H1 (cell line): ENCODE results near the gene B4GALNT3. TPM values are rescaled to one million over a fixed set of nuclear protein-coding genes. Genes with fewer than 3 reads are reported as not detected.

Experiments used
- CTCF ChIA-PET: fragments of 300-600 bp; sonication (Branson Sonifier 250); formaldehyde crosslinking; loops from one replicate; lab custom pipeline; 2021; ENCODE audit not compliant: partially characterized antibody; lab: Charles Lee
- POLR2A ChIA-PET: fragments of 300-600 bp; sonication (Branson Sonifier 250); formaldehyde crosslinking; loops from one replicate; lab custom pipeline; 2021; ENCODE audit warnings: inconsistent platforms; ENCODE audit not compliant: partially characterized antibody; lab: Charles Lee
- DNase-seq, 2 experiments: peaks; one replicate each; pipeline versions ENCODE4 v3.0.0 to v3.0.0-alpha.2; 2010 to 2022; ENCODE audit warnings: low spot score in 2 of 2, low read depth in 1 of 2, mixed read lengths in 1 of 2
- FAIRE-seq: peaks from 2 replicates; lab custom pipeline; 2011; peaks lifted over from hg19 to GRCh38; lab: Jason Lieb, UNC
- H2AFZ ChIP-seq: 2 replicates; pipeline ENCODE4 v1.8.1; 2012; ENCODE audit warnings: low read length, inconsistent platforms
- H2AK5ac ChIP-seq: 2 replicates; pipeline ENCODE4 v1.6.1; 2013; ENCODE audit warnings: low read depth, low read length
- H2BK120ac ChIP-seq: replicated peaks from 2 replicates; pipeline ENCODE3; 2013; ENCODE audit warnings: low read depth, low read length, inconsistent platforms
- H2BK12ac ChIP-seq: 2 replicates; pipeline ENCODE4 v1.6.1; 2013; ENCODE audit warnings: low read depth, low read length
- H2BK15ac ChIP-seq: 2 replicates; pipeline ENCODE4 v1.6.1; 2013; ENCODE audit warnings: low read length
- H2BK20ac ChIP-seq: 2 replicates; pipeline ENCODE4 v1.6.1; 2013; ENCODE audit warnings: low read length
- H2BK5ac ChIP-seq: 2 replicates; pipeline ENCODE4 v1.6.1; 2013; ENCODE audit warnings: low read depth, low read length
- H3K14ac ChIP-seq: 2 replicates; pipeline ENCODE4 v1.6.1; 2013; ENCODE audit warnings: inconsistent platforms; ENCODE audit not compliant: insufficient read length
- H3K18ac ChIP-seq: 2 replicates; pipeline ENCODE4 v1.6.1; 2013; ENCODE audit warnings: low read length; ENCODE audit errors: extremely low read depth
- H3K23ac ChIP-seq: 2 replicates; pipeline ENCODE4 v1.6.1; 2013; ENCODE audit warnings: inconsistent platforms; ENCODE audit not compliant: insufficient read length
- H3K23me2 ChIP-seq: 2 replicates; pipeline ENCODE4 v1.6.1; 2013; ENCODE audit warnings: low read depth, low read length
- H3K27ac ChIP-seq: 2 replicates; pipeline ENCODE4 v1.6.1; 2011; ENCODE audit warnings: low read depth, low read length, inconsistent platforms
- H3K27me3 ChIP-seq, 4 experiments: replicated peaks in 1 of 4; 1 replicate in 1 of 4; 2 replicates in 3 of 4; pipeline versions ENCODE4 v1.6.1 to v1.8.1; 2011 to 2013; ENCODE audit warnings: low read length in 3 of 4, mild to moderate bottlenecking in 3 of 4, inconsistent platforms in 2 of 4, mixed read lengths in 2 of 4, moderate library complexity in 1 of 4; ENCODE audit not compliant: control insufficient read depth in 3 of 4, insufficient read depth in 3 of 4; ENCODE audit errors: extremely low read depth in 1 of 4
- H3K36me3 ChIP-seq, 4 experiments: 2 replicates each; pipeline versions ENCODE4 v1.6.1 to v1.8.1; 2011 to 2013; ENCODE audit warnings: mild to moderate bottlenecking in 4 of 4, low read length in 3 of 4, moderate library complexity in 2 of 4, control low read depth in 1 of 4, inconsistent platforms in 1 of 4; ENCODE audit not compliant: insufficient read depth in 4 of 4, control insufficient read depth in 2 of 4
- H3K4ac ChIP-seq: replicated peaks from 2 replicates; pipeline ENCODE3; 2013; ENCODE audit warnings: low read length, low read depth, mixed read lengths, inconsistent platforms; ENCODE audit not compliant: insufficient read length
- H3K4me1 ChIP-seq, 4 experiments: replicated peaks in 1 of 4; 1 replicate in 1 of 4; 2 replicates in 3 of 4; pipeline versions ENCODE4 v1.6.1 to v1.8.1; 2011 to 2013; ENCODE audit warnings: low read length in 3 of 4, inconsistent platforms in 2 of 4, mixed read lengths in 1 of 4; ENCODE audit not compliant: insufficient read depth in 4 of 4, control insufficient read depth in 3 of 4
- H3K4me2 ChIP-seq, 2 experiments: 2 replicates each; pipeline versions ENCODE4 v1.6.1 to v1.8.1; 2011 to 2013; ENCODE audit warnings: low read depth in 2 of 2, low read length in 2 of 2, control low read depth in 1 of 2, inconsistent platforms in 1 of 2, mild to moderate bottlenecking in 1 of 2; ENCODE audit not compliant: insufficient read depth in 1 of 2
- H3K4me3 ChIP-seq, 4 experiments: fragments of 200-600, 300-600 bp in 1 of 4; sonication (generic), shearing (Covaris generic), sonication (Bioruptor Twin) in 1 of 4; 2 replicates each; pipeline versions ENCODE4 v1.5.1 to v1.8.1; 2011 to 2016; ENCODE audit warnings: low read length in 4 of 4, low read depth in 3 of 4, control low read depth in 2 of 4, inconsistent platforms in 2 of 4, mild to moderate bottlenecking in 2 of 4, mixed read lengths in 1 of 4, moderate library complexity in 1 of 4; ENCODE audit not compliant: insufficient read depth in 2 of 4; ENCODE audit errors: extremely low read depth in 1 of 4
- H3K56ac ChIP-seq: replicated peaks from 2 replicates; pipeline ENCODE3; 2013; ENCODE audit warnings: low read depth, mild to moderate bottlenecking, mixed read lengths, low read length, inconsistent platforms; ENCODE audit not compliant: insufficient read length
- H3K79me1 ChIP-seq: 2 replicates; pipeline ENCODE4 v1.6.1; 2013; ENCODE audit warnings: low read depth, low read length, control low read depth
- H3K79me2 ChIP-seq, 2 experiments: 2 replicates each; pipeline versions ENCODE4 v1.6.1 to v1.8.1; 2012 to 2013; ENCODE audit warnings: low read length in 2 of 2, mild to moderate bottlenecking in 2 of 2, inconsistent platforms in 1 of 2; ENCODE audit not compliant: insufficient read depth in 2 of 2, control insufficient read depth in 1 of 2
- H3K9ac ChIP-seq, 4 experiments: replicated peaks in 1 of 4; 1 replicate in 1 of 4; 2 replicates in 3 of 4; pipeline versions ENCODE4 v1.6.1 to v1.8.1; 2011 to 2013; ENCODE audit warnings: low read depth in 3 of 4, low read length in 3 of 4, control low read depth in 2 of 4, mild to moderate bottlenecking in 2 of 4, moderate library complexity in 2 of 4, inconsistent platforms in 1 of 4; ENCODE audit errors: extremely low read depth in 1 of 4
- H3K9me3 ChIP-seq, 2 experiments: 2 replicates each; pipeline versions ENCODE4 v1.6.1 to v1.8.1; 2012 to 2013; ENCODE audit warnings: mild to moderate bottlenecking in 2 of 2, moderate library complexity in 2 of 2, control low read depth in 1 of 2, inconsistent platforms in 1 of 2, low read depth in 1 of 2, low read length in 1 of 2, mixed read lengths in 1 of 2; ENCODE audit not compliant: insufficient read depth in 2 of 2
- H4K20me1 ChIP-seq, 2 experiments: replicated peaks in 1 of 2; 2 replicates each; pipeline versions ENCODE3 to v1.8.1; 2011 to 2013; ENCODE audit warnings: inconsistent platforms in 2 of 2, low read length in 2 of 2, mild to moderate bottlenecking in 1 of 2; ENCODE audit not compliant: insufficient read depth in 2 of 2, control insufficient read depth in 1 of 2
- H4K5ac ChIP-seq: 2 replicates; pipeline ENCODE4 v1.6.1; 2013; ENCODE audit warnings: low read length, low read depth, mixed read lengths, inconsistent platforms; ENCODE audit not compliant: insufficient read length
- H4K8ac ChIP-seq: 2 replicates; pipeline ENCODE4 v1.8.0; 2013; ENCODE audit warnings: mild to moderate bottlenecking, moderate library complexity, low read length, inconsistent platforms; ENCODE audit not compliant: insufficient read depth; ENCODE audit errors: extremely low read depth
- H4K91ac ChIP-seq: replicated peaks from 2 replicates; pipeline ENCODE3; 2013; ENCODE audit warnings: low read length, mixed read lengths, inconsistent platforms; ENCODE audit not compliant: insufficient read length
- FOSL1 ChIP-seq: IDR thresholded peaks from 2 replicates; pipeline ENCODE4 v1.6.1; 2011; ENCODE audit warnings: mild to moderate bottlenecking, low read depth, low read length, moderate library complexity; ENCODE audit not compliant: insufficient read depth
- GABPA ChIP-seq: IDR thresholded peaks from 2 replicates; pipeline ENCODE4 v1.6.1; 2011; ENCODE audit warnings: mild to moderate bottlenecking, low read length, moderate library complexity, borderline replicate concordance; ENCODE audit not compliant: insufficient read depth
- PHF8 ChIP-seq: fragments of 200-600 bp; sonication (generic); conservative IDR thresholded peaks from 2 replicates; pipeline ENCODE4 v1.7.1; 2012; ENCODE audit warnings: low read depth, mild to moderate bottlenecking, inconsistent platforms, low read length, moderate library complexity
- RNF2 ChIP-seq: fragments of 200-900, 300-1000 bp; sonication (generic); IDR thresholded peaks from 2 replicates; pipeline ENCODE4 v1.7.1; 2016; ENCODE audit warnings: borderline replicate concordance, low read depth, mild to moderate bottlenecking, antibody characterized with exemption, low read length; ENCODE audit not compliant: poor library complexity, severe bottlenecking; ENCODE audit errors: missing control alignments
- TAF1 ChIP-seq: IDR thresholded peaks from 2 replicates; pipeline ENCODE4 v1.6.1; 2011; ENCODE audit warnings: mild to moderate bottlenecking, low read depth, low read length
- TAF7 ChIP-seq: optimal IDR thresholded peaks from 2 replicates; pipeline ENCODE3; 2011; ENCODE audit warnings: low read depth, mild to moderate bottlenecking, inconsistent platforms, low read length, moderate library complexity, borderline replicate concordance
- YY1 ChIP-seq: IDR thresholded peaks from 2 replicates; pipeline ENCODE4 v1.6.1; 2011; ENCODE audit warnings: low read depth, mild to moderate bottlenecking, low read length
- WGBS, 2 experiments: shearing (Covaris generic) in 1 of 2; methylation state at CpG; one replicate each; pipeline versions ENCODE4 v1.1.6 to v1.1.7; 2013 to 2015; ENCODE audit warnings: low lambda C conversion rate in 2 of 2, mixed read lengths in 2 of 2, inconsistent platforms in 1 of 2, low coverage in 1 of 2, missing lambda C conversion rate in 1 of 2; ENCODE audit not compliant: insufficient replicate concordance in 2 of 2, insufficient coverage in 1 of 2, insufficient read length in 1 of 2; ENCODE audit errors: extremely low coverage in 1 of 2, missing lambda C conversion rate in 1 of 2; 5-methylcytosine and 5-hydroxymethylcytosine counted together
- polyA plus RNA-seq, 7 experiments: library from polyadenylated mRNA; depleted of rRNA in 3 of 7; stranded (reverse) in 5 of 7; unstranded in 2 of 7; fragments of >200 nt in 5 of 7; fragments of 200-250 nt in 2 of 7; gene quantifications; 1 replicate in 5 of 7; 2 replicates in 1 of 7; 4 replicates in 1 of 7; pipeline versions ENCODE4 v1.2.1 to v1.2.3, GENCODE V29; 2011 to 2013; ENCODE audit warnings: missing spikeins in 2 of 7, mixed read lengths in 2 of 7
- total RNA-seq: library from RNA; stranded (reverse); fragmentation: NEBNext Ultra II Directional; extraction: Animal tissue kit (Norgen Biotek cat#: 25700); gene quantifications from 2 replicates; pipeline ENCODE4 v1.2.1, GENCODE V29; 2021

Gene B4GALNT3
- total and polyA plus RNA-seq, 2 of the 8 experiments (the other 6 are each of a cell fraction or from before 2014, with no cell fraction given): 12.5 to 20.3 TPM

DNA sequence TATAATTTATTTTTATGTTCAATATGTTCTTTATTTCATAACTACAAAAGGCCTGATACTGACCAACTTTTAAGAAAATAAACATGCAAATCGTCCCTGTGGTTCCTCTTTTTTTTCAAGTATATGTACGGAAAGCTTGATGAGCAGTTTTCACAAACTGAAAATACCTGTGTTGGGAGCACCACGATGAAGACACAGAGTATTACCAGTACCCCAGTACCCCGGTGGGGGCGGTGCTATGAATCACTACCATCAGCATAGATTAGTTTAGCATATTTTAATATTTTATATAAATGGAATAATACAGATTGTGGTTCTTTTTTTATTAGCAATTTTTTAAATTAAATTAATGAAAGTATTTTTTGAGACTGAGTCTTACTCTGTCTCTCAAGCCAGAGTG lies 7.0 kb downstream of the B4GALNT3 start:
- Histone ChIP-seq H4K8ac (no peak overlapping the region), H3K18ac (no peak overlapping the region), H3K79me2 (no peaks in the 10 kb centered on the region; a peak in 1 of 4 replicates), H3K9ac (no peak overlapping the region), H3K14ac (no peak overlapping the region), H2AK5ac (no peak overlapping the region), H2BK12ac (no peak overlapping the region), H3K4ac (no peak overlapping the region), H2BK20ac (no peak overlapping the region), H3K27ac (no peak overlapping the region), H3K9me3 (no peaks in the 10 kb centered on the region), H3K79me1 (no peaks in the 10 kb centered on the region; the same call in 1 of the 2 replicates), H3K4me1 (peaks cover 0 to 4% (median 0%) of the 10 kb centered on the region in 4 experiments; a peak in 2 of 7 replicates), H2AFZ (no peak overlapping the region), H4K5ac (no peak overlapping the region), H4K91ac (no peak overlapping the region), H2BK120ac (no peak overlapping the region), H3K23me2 (no peaks in the 10 kb centered on the region), H2BK15ac (no peak overlapping the region), H3K36me3 (no peaks in the 10 kb centered on the region), H3K56ac (no peak overlapping the region), H3K23ac (no peak overlapping the region), H3K27me3 (peaks cover 0 to 5% (median under 1%) of the 10 kb centered on the region in 4 experiments; a peak in 3 of 7 replicates), H2BK5ac (no peak overlapping the region), H3K4me2 (no peak overlapping the region), H3K4me3 (no peak overlapping the region), H4K20me1 (peaks cover 0 to 7% of the 10 kb centered on the region in 2 experiments)
- POLR2A ChIA-PET: no interaction called here
- FAIRE-seq (no peak), DNase-seq (no peak)
- WGBS, 2 experiments: 95% methylated on average over 5 of the region's 5 CpGs; no CpG with 5 or more reads in 1 of the 2 experiments
- CTCF ChIA-PET: interaction anchor here (0.6 to 2.3 kb wide), 8 partner anchors 11 to 81 kb away, joined by 3 to 8 read pairs (median 4); no protein-coding TSS in a partner anchor
- TF ChIP-seq PHF8: no peak
- no peak for TF ChIP-seq GABPA
- TF ChIP-seq TAF1: no peak
- no peak for TF ChIP-seq TAF7
- TF ChIP-seq FOSL1: no peak
- no peak for TF ChIP-seq YY1
- TF ChIP-seq RNF2: no peak
